Measurements from ENCODE around the gene KCNH3.
"Not testable (repeated sequence)": the region's sequence is repeated elsewhere in the genome, so short reads cannot be mapped to it uniquely, and the experiment has no call there.

The KCNH3 gene

DNA sequence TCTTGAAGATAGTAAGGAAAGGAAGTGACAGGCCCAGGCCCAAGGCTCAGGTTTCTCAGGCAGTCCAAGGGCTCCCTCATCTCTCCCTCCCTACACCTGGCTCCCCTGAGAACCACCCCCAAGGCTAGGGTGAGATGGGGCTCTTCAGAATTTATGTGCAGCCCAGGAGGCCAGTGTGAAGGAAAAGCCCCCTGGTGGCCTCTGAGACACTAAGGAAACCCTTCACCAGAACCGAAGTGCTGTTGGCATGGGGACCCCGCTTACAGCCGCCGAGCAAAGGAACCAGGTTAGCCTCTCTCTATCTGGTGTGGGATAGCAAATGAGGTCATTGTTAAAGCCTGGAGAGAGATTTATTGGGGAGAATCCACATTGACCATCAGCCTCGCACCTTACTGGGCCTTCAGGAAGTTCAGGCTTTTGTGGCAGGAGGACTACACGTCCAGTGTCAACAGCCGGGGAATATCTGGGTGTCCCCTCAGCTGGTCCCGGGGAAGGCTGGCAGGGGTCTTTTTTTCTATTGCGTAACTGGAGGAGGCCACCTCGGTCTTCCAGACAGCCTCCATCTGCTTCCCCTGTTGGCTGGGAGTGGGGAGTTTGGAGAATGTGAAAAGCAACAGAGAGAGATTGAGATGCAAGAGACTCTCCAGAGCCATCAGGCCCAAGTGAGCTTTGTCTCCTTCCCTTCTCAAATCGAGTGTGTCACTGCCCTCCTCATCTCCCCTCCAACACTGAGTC, 48.5 kb downstream of the KCNH3 start:
- DNase-seq (ENCODE audit: low read depth, low spot score): no peak

DNA sequence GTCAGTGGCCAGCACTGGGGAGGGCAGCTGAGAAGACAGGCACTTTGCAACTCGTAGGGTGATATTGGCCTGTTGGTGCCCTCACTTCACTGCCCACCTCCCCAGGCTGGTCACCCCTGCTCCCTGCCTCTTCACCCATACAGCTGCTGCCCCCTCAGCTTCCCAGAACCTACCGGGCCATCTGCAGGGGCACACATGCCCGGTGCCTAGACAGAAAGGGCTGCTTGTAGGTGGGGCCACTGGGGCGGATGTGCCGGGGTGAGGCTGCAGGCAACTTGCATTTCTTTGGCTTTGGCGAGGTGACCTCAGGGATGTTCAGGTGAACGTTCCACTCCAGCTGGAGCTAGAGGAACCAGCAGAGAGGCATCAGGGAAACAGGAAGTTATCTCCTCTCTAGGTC, 49.5 kb downstream of the KCNH3 start:
- no peak for DNase-seq (ENCODE audit: low read depth, low spot score)

DNA sequence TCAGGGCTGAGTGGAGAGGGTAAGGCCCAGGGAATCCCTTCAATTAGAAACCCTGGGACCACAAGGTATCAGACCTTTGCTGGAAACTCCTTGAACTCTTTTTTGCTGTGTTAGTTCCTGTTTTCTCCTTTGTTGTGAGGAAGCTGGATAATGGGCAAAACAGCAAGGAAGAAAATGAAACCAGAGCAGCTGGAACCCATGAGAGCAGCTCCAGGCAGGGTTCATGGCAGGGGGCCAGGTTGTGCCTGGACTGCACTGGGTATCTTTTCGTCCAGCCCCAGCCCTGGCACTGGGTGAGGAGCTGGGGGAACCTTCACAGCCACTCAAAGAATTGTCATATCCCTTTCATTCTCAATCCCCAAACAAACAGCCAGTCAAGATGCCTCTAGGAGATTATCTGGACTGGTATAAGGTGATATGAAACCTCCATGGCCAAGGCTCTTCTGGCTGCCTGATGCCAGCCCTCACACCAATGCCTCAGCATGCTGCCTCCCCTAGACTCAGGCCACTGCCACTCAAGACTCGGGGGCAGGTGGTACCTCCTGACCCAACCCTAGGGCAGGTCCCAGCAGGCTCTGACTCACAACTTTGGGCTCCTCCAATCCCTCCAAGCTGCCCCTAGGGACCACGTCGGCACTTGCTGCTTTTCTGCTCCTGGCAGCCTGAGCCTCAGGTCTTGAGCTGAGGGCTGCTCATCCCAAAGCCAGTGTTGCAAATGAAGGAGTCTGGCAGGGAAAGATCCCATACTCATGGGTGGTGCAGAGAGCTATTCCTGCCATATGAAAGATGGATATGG, 50.1 kb downstream of the KCNH3 start:
- no peak for DNase-seq (ENCODE audit: low read depth, low spot score)

DNA sequence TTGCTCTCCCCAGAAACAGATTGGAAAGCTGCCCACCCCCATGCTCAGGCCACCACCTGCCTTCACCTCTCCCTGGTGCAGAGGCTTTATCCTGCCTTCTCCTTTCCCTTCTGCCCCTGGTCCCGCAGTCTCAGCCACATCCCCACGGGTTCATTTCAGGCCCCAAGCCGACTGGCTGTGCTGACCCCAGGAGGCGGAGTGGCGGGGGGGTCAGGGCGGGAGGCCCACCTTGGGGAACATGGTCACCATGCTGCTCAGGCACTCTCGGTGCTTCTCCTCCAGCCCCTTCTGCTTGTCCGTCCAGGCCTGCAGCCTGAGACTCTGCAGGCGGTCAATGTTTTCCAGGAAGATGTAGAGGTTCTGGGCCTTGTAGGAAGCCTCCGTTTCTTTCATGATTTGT, 59.7 kb downstream of the KCNH3 start:
- no peak for DNase-seq (ENCODE audit: low read depth, low spot score)

DNA sequence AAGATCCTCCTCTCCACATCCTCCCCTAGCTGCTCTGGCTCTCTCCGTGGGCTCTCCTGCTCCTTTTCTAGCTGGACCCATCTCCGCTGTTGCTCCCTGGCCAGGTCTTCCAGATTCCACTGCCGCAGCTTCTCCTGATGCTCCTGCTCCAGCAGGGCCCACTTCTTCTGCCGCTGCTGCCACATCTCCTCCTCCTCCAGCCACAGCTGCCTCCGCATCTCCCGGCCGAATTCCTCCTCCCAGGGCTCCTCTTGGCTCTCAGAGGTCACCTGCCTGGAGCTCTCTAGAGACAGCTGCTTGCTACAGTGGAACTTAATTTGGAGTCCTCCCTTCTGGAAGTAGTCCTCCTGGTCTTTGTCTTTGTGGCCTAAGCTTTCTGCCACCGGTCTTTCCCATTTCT, 61.1 kb downstream of the KCNH3 start:
- no peak for DNase-seq (ENCODE audit: low read depth, low spot score)

DNA sequence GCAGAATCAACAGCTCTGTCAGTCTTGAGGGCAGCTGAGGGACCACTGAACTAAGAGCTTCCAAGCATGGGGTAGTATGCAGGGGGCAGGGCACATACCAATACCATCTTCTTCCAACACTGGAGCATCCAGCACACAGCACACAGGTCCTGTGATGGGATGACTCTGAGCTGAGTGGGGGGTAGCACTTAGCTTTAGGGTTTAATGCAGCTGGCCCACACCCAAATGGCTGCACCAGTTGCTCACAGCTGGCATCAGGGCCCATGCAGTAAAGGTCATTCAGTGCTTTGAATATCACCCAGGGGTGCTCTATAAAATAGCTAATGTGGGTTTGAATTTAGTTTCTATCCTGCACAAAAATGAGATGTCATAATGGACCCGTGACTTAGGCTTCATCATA, 64.9 kb downstream of the KCNH3 start:
- DNase-seq (ENCODE audit: low read depth, low spot score): no peak

DNA sequence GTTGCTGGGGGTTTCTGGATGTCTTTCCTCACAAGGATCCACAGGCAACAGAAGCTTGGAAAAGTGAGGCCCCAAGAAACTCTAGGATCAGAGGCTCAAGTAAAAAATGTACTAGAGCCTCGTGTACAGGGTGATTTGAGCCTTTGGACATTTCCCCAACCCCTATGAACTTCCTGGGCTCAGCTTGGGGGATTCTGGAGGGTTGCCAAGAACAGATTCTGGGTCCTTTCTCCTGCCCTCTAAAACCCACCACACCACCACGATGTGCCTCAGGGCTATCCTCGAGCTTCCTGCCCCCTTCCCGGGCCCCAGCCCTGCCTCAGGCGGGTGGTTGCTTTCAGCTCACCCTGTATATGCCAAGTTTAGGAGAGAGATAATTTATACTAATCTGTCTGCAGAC, 66.0 kb downstream of the KCNH3 start:
- no peak for DNase-seq (ENCODE audit: low read depth, low spot score)

DNA sequence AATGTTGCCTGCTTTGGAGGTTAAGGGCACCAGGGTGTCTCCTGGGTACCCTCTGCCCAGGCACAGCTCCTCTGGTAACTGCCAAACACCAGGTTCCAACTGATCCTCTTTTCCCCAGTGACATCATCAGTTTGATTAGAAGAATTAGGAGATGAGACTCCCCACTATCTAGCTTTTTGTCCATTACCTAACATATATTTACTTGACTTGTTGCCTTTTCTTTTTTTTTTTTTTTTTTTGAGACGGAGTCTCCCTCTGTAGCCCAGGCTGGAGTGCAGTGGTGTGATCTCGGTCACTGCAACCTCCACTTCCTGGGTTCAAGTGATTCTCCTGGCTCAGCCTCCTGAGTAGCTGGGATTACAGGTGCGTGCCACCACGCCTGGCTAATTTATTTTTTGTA, 66.7 kb downstream of the KCNH3 start, which contains the start of gene FAM186B:
Gene FAM186B (minus strand): TSS at position 101 of the 400 bp plus-strand sequence. CDS start 162 bp downstream, outside the sequence.
- not testable (repeated sequence) for DNase-seq (ENCODE audit: low read depth, low spot score)
